BJ (cell line): ENCODE measurements around the gene MYO3B. TPM values are rescaled to one million over a fixed set of nuclear protein-coding genes. Genes with fewer than 3 reads are reported as not detected.

ENCODE experiments used
- CTCF ChIA-PET: fragments of 350-600 bp; formaldehyde crosslinking; extraction: SDS; loops from one replicate; lab custom pipeline; 2021; ENCODE audit warnings: antibody characterized with exemption, inconsistent platforms; lab: Yijun Ruan, JAX
- POLR2A ChIA-PET: fragments of 300-600 bp; sonication (Branson Sonifier 250); formaldehyde crosslinking; extraction: SDS; loops from one replicate; lab custom pipeline; 2021; ENCODE audit warnings: antibody characterized with exemption; lab: Charles Lee
- DNase-seq: peaks from one replicate; pipeline ENCODE4 v3.0.0-alpha.2; 2011; ENCODE audit warnings: low read depth
- H3K27me3 ChIP-seq: 2 replicates; pipeline ENCODE4 v1.6.0; 2011; ENCODE audit warnings: low read length; ENCODE audit not compliant: control insufficient read depth, insufficient read depth
- H3K36me3 ChIP-seq: 2 replicates; pipeline ENCODE4 v1.5.1; 2011; ENCODE audit warnings: low read length; ENCODE audit not compliant: control insufficient read depth, insufficient read depth
- H3K4me3 ChIP-seq: 2 replicates; pipeline ENCODE4 v1.5.1; 2011; ENCODE audit warnings: low read depth, mild to moderate bottlenecking, control low read depth, low read length
- polyA plus RNA-seq: library from polyadenylated mRNA; depleted of rRNA; stranded (reverse); fragments of >200 nt; gene quantifications from 2 replicates; pipeline ENCODE4 v1.2.3, GENCODE V29; 2011
- TF ChIP-seq, protein P1 (sequence below): IDR thresholded peaks from 2 replicates; pipeline ENCODE4 v1.5.1; 2011; ENCODE audit warnings: low read depth, mild to moderate bottlenecking, control low read depth, inconsistent platforms, low read length, moderate library complexity; ENCODE audit not compliant: insufficient read depth

Gene MYO3B
- polyA plus RNA-seq, 1 experiment = not detected

DNA sequence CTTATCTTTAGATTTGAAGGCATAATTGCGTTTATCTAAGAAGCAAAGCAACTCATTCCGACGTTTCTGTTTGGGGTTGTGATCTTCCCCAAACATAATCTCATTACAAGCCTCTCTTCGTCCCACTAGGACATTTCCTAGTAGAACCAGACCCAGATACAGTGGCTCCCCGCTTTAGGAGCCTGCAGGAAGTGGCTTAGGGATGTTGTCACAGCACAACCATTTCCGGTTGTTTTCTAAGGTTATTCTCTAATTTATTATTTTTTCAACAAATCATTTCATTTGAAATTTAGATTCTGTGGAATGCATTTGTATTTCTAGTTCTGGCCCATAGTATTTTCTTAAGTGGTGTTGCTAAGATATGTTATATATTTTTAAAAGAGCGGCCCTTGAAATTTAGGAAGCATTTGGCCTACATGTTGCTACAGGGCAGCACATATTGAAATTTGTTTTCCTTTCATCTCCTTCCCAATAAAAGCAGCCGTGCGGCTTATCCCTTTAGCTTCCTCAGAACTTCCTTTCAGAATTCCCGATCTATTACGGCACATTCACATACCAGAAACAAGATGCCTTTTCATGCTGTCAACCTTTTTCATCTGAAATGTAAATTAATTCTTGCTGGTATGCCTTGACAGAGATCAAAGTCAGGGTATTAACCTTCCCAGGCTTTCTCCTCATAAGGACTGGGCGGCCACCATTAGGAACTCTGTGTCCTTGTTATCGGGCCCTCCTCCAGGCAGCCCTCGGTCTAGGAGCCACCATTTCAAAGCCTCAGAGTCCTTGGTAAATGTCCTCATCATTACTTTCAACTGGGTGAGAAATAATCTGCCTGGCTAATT, 326.2 kb downstream of the MYO3B start:
- DNase-seq = no peak
- POLR2A ChIA-PET = no interaction called here
- Histone ChIP-seq H3K36me3 (no peaks in the 10 kb centered on the region), H3K27me3 (no peaks in the 10 kb centered on the region), H3K4me3 (no peak overlapping the region)
- TF ChIP-seq, protein P1, sequence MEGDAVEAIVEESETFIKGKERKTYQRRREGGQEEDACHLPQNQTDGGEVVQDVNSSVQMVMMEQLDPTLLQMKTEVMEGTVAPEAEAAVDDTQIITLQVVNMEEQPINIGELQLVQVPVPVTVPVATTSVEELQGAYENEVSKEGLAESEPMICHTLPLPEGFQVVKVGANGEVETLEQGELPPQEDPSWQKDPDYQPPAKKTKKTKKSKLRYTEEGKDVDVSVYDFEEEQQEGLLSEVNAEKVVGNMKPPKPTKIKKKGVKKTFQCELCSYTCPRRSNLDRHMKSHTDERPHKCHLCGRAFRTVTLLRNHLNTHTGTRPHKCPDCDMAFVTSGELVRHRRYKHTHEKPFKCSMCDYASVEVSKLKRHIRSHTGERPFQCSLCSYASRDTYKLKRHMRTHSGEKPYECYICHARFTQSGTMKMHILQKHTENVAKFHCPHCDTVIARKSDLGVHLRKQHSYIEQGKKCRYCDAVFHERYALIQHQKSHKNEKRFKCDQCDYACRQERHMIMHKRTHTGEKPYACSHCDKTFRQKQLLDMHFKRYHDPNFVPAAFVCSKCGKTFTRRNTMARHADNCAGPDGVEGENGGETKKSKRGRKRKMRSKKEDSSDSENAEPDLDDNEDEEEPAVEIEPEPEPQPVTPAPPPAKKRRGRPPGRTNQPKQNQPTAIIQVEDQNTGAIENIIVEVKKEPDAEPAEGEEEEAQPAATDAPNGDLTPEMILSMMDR = no peak
- CTCF ChIA-PET = no interaction called here

DNA sequence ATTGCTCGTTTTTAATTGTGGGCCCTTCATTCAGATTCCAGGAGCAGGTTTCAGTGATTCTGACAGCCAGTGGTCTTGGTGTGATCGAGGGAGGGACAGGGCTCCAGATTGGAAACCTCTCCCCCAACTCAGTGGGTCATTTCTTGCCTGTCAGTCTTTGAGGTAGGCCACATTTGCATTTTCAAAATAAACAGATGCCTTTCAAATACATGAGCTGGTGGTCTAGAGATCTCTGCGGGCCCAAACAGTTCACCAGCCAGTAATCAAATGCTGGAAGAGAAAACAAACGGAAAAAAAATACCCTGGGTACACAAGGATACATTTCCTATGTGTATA, 326.8 kb downstream of the MYO3B start:
- TF ChIP-seq, protein P1 = no peak
- Histone ChIP-seq H3K36me3 (no peaks in the 10 kb centered on the region), H3K4me3 (no peak overlapping the region), H3K27me3 (no peaks in the 10 kb centered on the region)
- ChIA-PET POLR2A (no interaction called here), CTCF (no interaction called here)
- DNase-seq = no peak

DNA sequence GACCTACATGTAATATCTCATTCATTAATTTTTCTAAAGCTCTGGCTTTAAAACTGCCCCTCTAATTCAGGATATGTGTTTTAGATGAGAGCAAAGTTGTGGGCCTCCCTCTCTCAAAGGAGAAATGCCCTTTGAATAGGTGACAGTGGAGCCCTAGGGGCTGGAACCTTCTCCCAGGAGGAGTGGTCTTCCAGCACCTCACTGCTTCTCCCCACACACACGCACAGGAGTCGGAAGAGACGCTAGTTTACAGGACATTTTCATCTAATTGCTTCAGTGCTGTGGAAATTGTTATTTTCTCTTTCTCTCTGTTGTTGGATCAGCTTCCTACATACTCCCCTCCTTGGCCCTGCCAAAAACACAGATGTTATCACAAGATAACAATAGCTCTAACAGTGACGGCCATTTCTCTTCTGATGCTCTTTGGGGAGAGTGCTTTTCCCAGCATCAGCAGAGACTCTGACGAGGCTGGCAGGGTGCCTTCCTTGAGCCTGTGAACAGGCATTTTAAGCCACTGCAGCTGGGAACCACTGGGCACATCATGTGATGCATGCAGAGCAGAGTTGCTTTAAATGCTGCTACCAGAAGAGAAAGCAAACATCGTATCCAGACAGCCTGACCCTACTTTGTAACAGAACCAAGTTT, 327.8 kb downstream of the MYO3B start:
- no peaks in the 10 kb centered on the region for H3K27me3 ChIP-seq
- DNase-seq = no peak
- H3K36me3 ChIP-seq = no peaks in the 10 kb centered on the region
- no peak overlapping the region for H3K4me3 ChIP-seq
- ChIA-PET POLR2A (no interaction called here), CTCF (no interaction called here)
- TF ChIP-seq, protein P1 = no peak

DNA sequence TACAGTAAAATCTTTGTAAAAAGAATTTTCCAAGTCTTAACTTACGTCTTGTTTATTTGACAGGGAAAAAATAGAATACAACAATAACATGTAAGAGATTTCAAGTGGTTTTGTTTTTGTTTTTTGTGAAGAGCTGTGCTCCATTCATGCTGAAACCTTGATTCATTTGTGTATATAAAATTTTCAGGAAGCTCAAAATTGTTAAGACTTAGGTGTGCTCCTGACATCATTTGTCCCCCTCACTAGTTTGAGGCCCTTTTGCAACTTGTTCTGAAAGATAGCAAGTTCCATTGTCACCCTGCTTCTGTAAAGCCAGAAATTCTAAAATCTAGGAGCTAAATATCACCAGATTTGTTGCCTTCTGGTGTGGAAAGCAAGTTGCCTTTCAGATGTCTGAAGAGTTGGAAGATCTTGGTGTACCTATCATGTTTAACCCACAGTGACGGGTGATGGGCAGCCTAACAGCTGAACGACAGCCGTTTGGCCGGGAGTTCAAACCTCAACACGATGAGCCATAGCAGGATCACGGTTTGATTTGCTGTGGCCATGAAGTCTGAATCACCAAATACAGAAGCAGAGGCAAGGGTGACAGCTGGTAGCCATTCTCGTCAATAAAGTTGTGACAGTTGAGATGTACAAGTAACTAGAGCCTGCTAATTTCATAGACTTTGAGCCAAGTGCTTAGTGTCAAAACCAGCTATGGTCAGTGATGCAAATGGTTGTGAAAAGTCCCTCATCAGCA, 331.7 kb downstream of the MYO3B start:
- TF ChIP-seq, protein P1 = no peak
- Histone ChIP-seq H3K27me3 (no peaks in the 10 kb centered on the region), H3K4me3 (no peak overlapping the region), H3K36me3 (no peaks in the 10 kb centered on the region)
- DNase-seq = no peak
- POLR2A ChIA-PET = no interaction called here
- CTCF ChIA-PET = no interaction called here

DNA sequence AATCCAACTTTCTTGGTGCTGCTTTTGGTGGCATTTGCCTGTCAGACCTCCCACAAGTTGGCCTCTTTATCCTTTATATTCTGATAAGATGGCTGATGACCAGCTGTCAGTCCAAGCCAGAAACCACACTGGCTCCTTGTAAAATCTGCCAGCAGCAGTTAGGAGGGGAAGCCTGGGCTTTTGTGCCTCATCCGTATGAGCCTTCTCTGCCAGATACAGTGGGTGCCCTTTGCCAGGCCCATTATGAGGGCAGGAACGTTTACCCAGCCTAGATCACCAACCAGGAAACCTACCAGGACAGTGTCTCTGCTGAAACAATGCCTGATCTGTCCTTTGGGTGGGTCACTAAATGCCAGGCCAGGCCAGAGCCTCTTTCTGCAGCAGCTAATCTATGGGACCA, 334.3 kb downstream of the MYO3B start:
- ChIA-PET POLR2A (no interaction called here), CTCF (interaction anchor here (0.7 kb wide), 1 partner anchor 151 kb away, joined by 3 read pairs; no protein-coding TSS in a partner anchor)
- Histone ChIP-seq H3K4me3 (no peak overlapping the region), H3K36me3 (no peaks in the 10 kb centered on the region), H3K27me3 (no peaks in the 10 kb centered on the region)
- TF ChIP-seq, protein P1 = no peak
- no peak for DNase-seq
